Measurements from ENCODE around the gene ESAM.

ESAM gene

DNA sequence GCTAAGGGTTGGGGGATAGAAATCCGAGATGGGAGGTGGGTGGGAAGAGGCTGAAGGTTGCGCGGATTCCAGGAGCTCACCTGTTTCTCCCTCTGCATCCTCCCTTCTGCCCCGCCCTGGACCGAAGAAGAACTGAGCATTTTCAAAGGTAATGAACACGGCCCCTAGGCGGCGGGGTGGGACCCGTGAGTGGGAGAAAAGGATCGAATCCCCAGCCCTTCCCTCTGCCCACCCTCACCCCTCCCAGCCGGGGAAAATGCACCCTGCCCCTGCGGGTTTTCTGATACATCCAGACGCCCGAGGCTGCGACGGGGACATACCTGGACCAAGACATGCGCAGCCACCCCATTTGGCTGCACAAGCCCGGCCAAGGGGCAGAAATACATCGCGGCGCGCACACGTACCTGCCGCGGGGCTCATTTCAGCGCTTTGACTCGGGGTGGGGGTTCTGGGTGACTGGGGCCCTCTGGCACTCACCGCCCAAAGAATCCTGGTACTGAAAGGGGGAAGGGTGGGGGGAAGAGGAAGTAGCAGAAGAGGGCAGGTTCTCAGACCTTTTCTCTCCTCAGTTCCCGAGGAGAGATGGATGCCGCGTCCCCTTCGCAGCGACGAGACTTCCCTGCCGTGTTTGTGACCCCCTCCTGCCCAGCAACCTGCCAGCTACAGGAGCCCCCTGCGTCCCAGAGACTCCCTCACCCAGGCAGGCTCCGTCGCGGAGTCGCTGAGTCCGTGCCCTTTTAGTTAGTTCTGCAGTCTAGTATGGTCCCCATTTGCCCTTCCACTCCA, 16.1 kb downstream of the ESAM start:
- Histone ChIP-seq H3K4me3 (replicated peaks; ENCODE audit: insufficient read depth, low read length) (peak overlapping the region; percentile 59), H3K27me3 (ENCODE audit: insufficient read depth, poor library complexity, severe bottlenecking) (peaks cover 20% of the 10 kb centered on the region), H3K27ac (replicated peaks) (no peak overlapping the region)
- peak; percentile 21; the same call in 1 of the 2 replicates for TF ChIP-seq SPI1 (IDR thresholded peaks at IDR 0.05; ENCODE audit: borderline replicate concordance, low read depth)
- no peak for TF ChIP-seq POLR2AphosphoS5 (IDR thresholded peaks at IDR 0.05; ENCODE audit: low read depth)
- TF ChIP-seq GABPA (IDR thresholded peaks at IDR 0.05; ENCODE audit: low read depth), result no peak
- TF ChIP-seq, protein P1, sequence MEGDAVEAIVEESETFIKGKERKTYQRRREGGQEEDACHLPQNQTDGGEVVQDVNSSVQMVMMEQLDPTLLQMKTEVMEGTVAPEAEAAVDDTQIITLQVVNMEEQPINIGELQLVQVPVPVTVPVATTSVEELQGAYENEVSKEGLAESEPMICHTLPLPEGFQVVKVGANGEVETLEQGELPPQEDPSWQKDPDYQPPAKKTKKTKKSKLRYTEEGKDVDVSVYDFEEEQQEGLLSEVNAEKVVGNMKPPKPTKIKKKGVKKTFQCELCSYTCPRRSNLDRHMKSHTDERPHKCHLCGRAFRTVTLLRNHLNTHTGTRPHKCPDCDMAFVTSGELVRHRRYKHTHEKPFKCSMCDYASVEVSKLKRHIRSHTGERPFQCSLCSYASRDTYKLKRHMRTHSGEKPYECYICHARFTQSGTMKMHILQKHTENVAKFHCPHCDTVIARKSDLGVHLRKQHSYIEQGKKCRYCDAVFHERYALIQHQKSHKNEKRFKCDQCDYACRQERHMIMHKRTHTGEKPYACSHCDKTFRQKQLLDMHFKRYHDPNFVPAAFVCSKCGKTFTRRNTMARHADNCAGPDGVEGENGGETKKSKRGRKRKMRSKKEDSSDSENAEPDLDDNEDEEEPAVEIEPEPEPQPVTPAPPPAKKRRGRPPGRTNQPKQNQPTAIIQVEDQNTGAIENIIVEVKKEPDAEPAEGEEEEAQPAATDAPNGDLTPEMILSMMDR (IDR thresholded peaks at IDR 0.05; ENCODE audit: insufficient read depth, low read length), result no peak
- peak in 1 of 2 experiments; percentile 24 for DNase-seq (ENCODE audit: low read depth in 1 of 2, low spot score in 1 of 2)

DNA sequence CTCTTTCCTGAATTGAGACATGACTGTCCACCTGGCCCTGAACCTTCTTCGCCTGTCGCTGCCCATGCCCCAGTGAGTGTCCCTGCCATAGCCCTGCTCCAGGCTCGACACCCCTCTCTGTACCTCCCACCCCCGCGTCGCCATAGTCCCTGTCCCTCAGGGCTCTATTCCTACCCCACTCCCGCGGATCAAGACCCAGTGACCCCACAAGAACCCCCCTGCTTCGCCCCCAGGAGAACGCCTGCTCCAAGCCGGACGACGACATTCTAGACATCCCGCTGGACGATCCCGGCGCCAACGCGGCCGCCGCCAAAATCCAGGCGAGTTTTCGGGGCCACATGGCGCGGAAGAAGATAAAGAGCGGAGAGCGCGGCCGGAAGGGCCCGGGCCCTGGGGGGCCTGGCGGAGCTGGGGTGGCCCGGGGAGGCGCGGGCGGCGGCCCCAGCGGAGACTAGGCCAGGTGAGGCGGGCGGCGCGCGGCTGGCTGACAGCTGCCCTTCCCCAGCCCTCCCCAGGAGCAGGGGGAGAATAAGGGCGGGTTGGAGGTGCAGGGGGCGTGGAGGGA, 16.7 kb downstream of the ESAM start:
- TF ChIP-seq POLR2AphosphoS5 (IDR thresholded peaks at IDR 0.05; ENCODE audit: low read depth) (no peak), SPI1 (IDR thresholded peaks at IDR 0.05; ENCODE audit: borderline replicate concordance, low read depth) (no peak), GABPA (IDR thresholded peaks at IDR 0.05; ENCODE audit: low read depth) (no peak)
- TF ChIP-seq, protein P1 (IDR thresholded peaks at IDR 0.05; ENCODE audit: insufficient read depth, low read length), result no peak
- TF ChIP-seq, protein P2, sequence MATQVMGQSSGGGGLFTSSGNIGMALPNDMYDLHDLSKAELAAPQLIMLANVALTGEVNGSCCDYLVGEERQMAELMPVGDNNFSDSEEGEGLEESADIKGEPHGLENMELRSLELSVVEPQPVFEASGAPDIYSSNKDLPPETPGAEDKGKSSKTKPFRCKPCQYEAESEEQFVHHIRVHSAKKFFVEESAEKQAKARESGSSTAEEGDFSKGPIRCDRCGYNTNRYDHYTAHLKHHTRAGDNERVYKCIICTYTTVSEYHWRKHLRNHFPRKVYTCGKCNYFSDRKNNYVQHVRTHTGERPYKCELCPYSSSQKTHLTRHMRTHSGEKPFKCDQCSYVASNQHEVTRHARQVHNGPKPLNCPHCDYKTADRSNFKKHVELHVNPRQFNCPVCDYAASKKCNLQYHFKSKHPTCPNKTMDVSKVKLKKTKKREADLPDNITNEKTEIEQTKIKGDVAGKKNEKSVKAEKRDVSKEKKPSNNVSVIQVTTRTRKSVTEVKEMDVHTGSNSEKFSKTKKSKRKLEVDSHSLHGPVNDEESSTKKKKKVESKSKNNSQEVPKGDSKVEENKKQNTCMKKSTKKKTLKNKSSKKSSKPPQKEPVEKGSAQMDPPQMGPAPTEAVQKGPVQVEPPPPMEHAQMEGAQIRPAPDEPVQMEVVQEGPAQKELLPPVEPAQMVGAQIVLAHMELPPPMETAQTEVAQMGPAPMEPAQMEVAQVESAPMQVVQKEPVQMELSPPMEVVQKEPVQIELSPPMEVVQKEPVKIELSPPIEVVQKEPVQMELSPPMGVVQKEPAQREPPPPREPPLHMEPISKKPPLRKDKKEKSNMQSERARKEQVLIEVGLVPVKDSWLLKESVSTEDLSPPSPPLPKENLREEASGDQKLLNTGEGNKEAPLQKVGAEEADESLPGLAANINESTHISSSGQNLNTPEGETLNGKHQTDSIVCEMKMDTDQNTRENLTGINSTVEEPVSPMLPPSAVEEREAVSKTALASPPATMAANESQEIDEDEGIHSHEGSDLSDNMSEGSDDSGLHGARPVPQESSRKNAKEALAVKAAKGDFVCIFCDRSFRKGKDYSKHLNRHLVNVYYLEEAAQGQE (IDR thresholded peaks at IDR 0.05; ENCODE audit: insufficient replicate concordance, low read depth), result no peak
- no peak for DNase-seq (ENCODE audit: low read depth in 1 of 2, low spot score in 1 of 2)
- H3K4me3 ChIP-seq (replicated peaks; ENCODE audit: insufficient read depth, low read length), result no peak overlapping the region
- H3K27me3 ChIP-seq (ENCODE audit: insufficient read depth, poor library complexity, severe bottlenecking), result peaks cover 22% of the 10 kb centered on the region
- no peak overlapping the region for H3K27ac ChIP-seq (replicated peaks)

DNA sequence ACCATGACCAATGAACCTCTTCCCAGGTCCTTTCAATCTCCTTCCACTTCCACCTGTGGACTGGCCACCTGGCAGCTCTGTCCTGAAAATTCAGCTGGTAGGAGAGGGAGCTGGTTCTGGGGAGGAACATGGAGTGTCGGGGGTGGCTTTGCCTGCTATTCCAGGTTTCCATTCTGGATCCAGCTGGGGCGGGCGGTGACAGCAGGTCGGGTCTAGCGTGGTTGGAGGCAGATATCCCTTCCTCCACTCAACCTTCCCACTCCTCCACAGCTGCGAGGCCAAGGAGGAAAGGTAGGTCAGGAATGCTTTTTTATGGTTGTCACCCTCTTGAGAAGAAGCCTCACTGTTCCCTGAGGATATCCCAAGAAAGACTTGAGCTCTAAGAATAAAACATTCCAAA, 19.0 kb downstream of the ESAM start:
- Histone ChIP-seq H3K4me3 (replicated peaks; ENCODE audit: insufficient read depth, low read length) (no peak overlapping the region), H3K27ac (replicated peaks) (no peak overlapping the region), H3K27me3 (ENCODE audit: insufficient read depth, poor library complexity, severe bottlenecking) (peaks cover 26% of the 10 kb centered on the region)
- DNase-seq (ENCODE audit: low read depth in 1 of 2, low spot score in 1 of 2), result no peak
- TF ChIP-seq, protein P2 (IDR thresholded peaks at IDR 0.05; ENCODE audit: insufficient replicate concordance, low read depth), result no peak
- TF ChIP-seq POLR2AphosphoS5 (IDR thresholded peaks at IDR 0.05; ENCODE audit: low read depth) (no peak), GABPA (IDR thresholded peaks at IDR 0.05; ENCODE audit: low read depth) (no peak), SPI1 (IDR thresholded peaks at IDR 0.05; ENCODE audit: borderline replicate concordance, low read depth) (no peak)
- TF ChIP-seq, protein P1 (IDR thresholded peaks at IDR 0.05; ENCODE audit: insufficient read depth, low read length), result no peak
